SH-SY5Y (cell line): ENCODE results near the gene SLC40A1.

Source experiments
- GATA2 ChIP-seq: IDR thresholded peaks from 2 replicates; pipeline ENCODE4 v1.6.1; 2011; ENCODE audit warnings: mild to moderate bottlenecking, low read depth, low read length
- GATA3 ChIP-seq: IDR thresholded peaks from 2 replicates; pipeline ENCODE4 v1.6.1; 2011; ENCODE audit warnings: low read depth, mild to moderate bottlenecking, low read length, moderate library complexity

SLC40A1 gene

GRCh38 chr2:189580658-189581353 is at the start of gene SLC40A1:
SLC40A1 (minus strand) TSS chr2:189580786; CDS start chr2:189580460, 326 bp downstream.
- no peak for TF ChIP-seq GATA3
- TF ChIP-seq GATA2 = no peak

GRCh38 chr2:189629531-189630453 is 49.2 kb upstream of the SLC40A1 start:
- TF ChIP-seq GATA2 = no peak
- TF ChIP-seq GATA3 = no peak

- TF ChIP-seq GATA2 (no peak), GATA3 (no peak)
These were observed 48.4 kb upstream of the SLC40A1 start for GRCh38 chr2:189628817-189629530.

GRCh38 chr2:189627789-189628188 is 47.2 kb upstream of the SLC40A1 start:
- TF ChIP-seq GATA2 = no peak
- TF ChIP-seq GATA3 = no peak

- TF ChIP-seq GATA3 (no peak), GATA2 (no peak)
These were observed 45.0 kb upstream of the SLC40A1 start for GRCh38 chr2:189625636-189626035.

GRCh38 chr2:189624648-189625355 is 44.2 kb upstream of the SLC40A1 start:
- no peak for TF ChIP-seq GATA2
- no peak for TF ChIP-seq GATA3

- TF ChIP-seq GATA3 (no peak), GATA2 (no peak)
These were observed 42.5 kb upstream of the SLC40A1 start for GRCh38 chr2:189623049-189623448.

- TF ChIP-seq GATA2 (no peak), GATA3 (no peak)
These were observed 41.2 kb upstream of the SLC40A1 start for GRCh38 chr2:189621781-189622180.

- TF ChIP-seq GATA3 = no peak
These were observed 37.6 kb upstream of the SLC40A1 start for GRCh38 chr2:189618197-189618596.

GRCh38 chr2:189614585-189614984 is 34.0 kb upstream of the SLC40A1 start:
- TF ChIP-seq GATA2 = no peak
- no peak for TF ChIP-seq GATA3

GRCh38 chr2:189613650-189614420 is 33.2 kb upstream of the SLC40A1 start:
- TF ChIP-seq GATA2 (no peak), GATA3 (no peak)

GRCh38 chr2:189613077-189613636 is 32.6 kb upstream of the SLC40A1 start:
- TF ChIP-seq GATA3 (no peak), GATA2 (no peak)

GRCh38 chr2:189610700-189611099 is 30.1 kb upstream of the SLC40A1 start:
- TF ChIP-seq GATA3 (no peak), GATA2 (no peak)
